T-helper 1 cell treated with Interleukin-12 subunit alpha and Interleukin-12 subunit beta and Interleukin-4 antibody, amounts not matched to agents 30 μg/mL and 1 μg/mL, for 36 hours (primary cell): ENCODE results near the gene ZNF215.
A peak's percentile ranks its signal among the peaks of the same experiment; 100 is the strongest.
"Not testable (repeated sequence)": the region's sequence is repeated elsewhere in the genome, so short reads cannot be mapped to it uniquely, and the experiment has no call there.

Source experiments
- H3K27ac Mint-ChIP-seq: one replicate; pipeline ENCODE4 v1.8.0; 2021; ENCODE audit warnings: mild to moderate bottlenecking, mixed read lengths
- H3K27me3 Mint-ChIP-seq: one replicate; pipeline ENCODE4 v1.8.0; 2021; ENCODE audit warnings: low read depth, mixed read lengths
- H3K36me3 Mint-ChIP-seq: one replicate; pipeline ENCODE4 v1.8.0; 2021; ENCODE audit warnings: low read depth, mixed read lengths
- H3K4me1 Mint-ChIP-seq: one replicate; pipeline ENCODE4 v1.8.0; 2021; ENCODE audit warnings: low read depth, mixed read lengths
- H3K4me3 Mint-ChIP-seq: one replicate; pipeline ENCODE4 v1.8.0; 2021; ENCODE audit warnings: mild to moderate bottlenecking, moderate library complexity, mixed read lengths
- H3K9me3 Mint-ChIP-seq: one replicate; pipeline ENCODE4 v1.8.0; 2021; ENCODE audit warnings: mixed read lengths

Gene ZNF215

DNA sequence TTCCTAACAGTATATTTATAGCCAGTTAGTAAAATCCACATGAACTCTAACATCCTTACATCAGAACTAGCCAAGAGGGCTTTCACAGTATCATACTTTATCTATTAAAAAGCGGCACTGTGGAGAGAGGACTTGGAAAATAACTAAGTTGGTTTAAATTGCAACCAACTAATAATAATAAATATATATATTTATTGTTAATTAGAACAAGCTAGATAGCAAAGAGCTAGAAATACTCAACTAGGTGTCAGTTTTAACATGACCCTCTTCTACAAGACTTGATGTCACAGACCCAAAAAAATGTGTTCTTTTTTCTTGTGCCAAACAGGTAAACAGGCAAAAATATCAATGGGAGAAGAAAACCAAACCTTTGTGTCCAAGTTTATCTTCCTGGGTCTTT lies 5.5 kb upstream of the ZNF215 start, which contains the start of gene OR2D3:
OR2D3 (plus strand) TSS at position 301 of the 400 bp plus-strand sequence; CDS start at position 301, 0 bp downstream.
- H3K9me3 Mint-ChIP-seq, result peaks cover 3% of the 10 kb centered on the region
- H3K27ac Mint-ChIP-seq, result no peak within 1 kb of the TSS
- H3K27me3 Mint-ChIP-seq, result peaks cover 11% of the 10 kb centered on the region
- peaks cover 3% of the 10 kb centered on the region for H3K4me1 Mint-ChIP-seq
- H3K36me3 Mint-ChIP-seq, result no peaks in the 10 kb centered on the region
- H3K4me3 Mint-ChIP-seq, result no peak within 1 kb of the TSS

DNA sequence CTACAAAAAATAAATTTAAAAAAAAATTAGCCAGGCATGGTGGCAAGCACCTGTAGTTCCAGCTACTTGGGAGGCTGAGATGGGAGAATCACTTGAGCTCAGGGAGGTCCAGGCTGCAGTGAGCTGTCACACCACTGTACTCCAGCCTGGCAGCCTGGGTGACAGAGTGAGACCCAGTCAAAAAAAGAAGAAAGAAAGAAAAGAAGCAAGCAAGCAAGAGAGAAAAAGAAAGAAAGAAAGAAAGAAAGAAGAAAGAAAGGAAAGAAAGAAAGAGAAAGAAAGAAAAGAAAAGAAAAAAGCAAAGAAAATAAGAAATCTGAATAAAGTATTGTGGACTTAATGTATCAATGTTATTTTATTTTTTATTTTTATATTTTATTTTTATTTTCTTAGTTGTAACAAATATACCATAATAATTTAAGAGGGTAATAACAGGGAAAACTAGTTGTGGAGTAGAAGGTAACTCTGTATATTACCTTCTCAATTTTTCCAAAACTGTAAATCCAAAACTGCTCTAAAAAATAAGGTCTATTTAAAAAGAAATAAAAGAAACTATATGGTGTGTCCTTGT lies 1.1 kb upstream of the ZNF215 start:
- Mint-ChIP-seq H3K27ac (no peak overlapping the region), H3K27me3 (peaks cover 34% of the 10 kb centered on the region), H3K36me3 (no peaks in the 10 kb centered on the region), H3K4me3 (peak overlapping the region; percentile 29), H3K4me1 (peaks cover 19% of the 10 kb centered on the region), H3K9me3 (no peaks in the 10 kb centered on the region)

DNA sequence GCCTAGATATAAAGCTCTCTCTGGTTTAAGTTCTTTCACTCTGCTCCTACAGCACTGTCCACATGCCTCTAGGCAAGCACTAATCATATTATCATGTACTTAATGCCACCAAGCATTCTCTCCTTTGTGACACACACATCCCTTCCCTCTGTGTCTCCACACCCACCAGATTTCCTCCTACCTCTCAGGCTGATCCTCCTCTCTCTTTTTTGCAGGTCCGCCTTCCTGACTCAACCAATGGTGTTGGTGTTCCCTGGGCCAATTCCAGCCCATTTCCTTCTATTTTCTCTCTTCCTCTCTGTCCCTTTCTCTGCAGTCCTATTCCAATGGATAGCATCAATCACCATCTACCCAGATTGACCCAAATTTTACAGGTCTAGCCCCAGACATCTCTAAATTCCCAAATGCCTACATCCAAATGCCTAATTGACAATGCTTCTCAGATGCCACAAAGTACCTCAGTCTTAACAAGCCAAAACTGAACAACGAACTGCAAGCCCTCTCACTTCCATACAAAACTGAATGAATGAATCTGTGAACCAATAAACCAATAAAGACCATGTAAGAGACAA lies 504 bp upstream of the ZNF215 start:
- Mint-ChIP-seq H3K9me3 (no peaks in the 10 kb centered on the region), H3K4me1 (peaks cover 19% of the 10 kb centered on the region), H3K36me3 (no peaks in the 10 kb centered on the region), H3K27ac (peak overlapping the region; percentile 11), H3K4me3 (peak overlapping the region; percentile 85), H3K27me3 (peaks cover 34% of the 10 kb centered on the region)

DNA sequence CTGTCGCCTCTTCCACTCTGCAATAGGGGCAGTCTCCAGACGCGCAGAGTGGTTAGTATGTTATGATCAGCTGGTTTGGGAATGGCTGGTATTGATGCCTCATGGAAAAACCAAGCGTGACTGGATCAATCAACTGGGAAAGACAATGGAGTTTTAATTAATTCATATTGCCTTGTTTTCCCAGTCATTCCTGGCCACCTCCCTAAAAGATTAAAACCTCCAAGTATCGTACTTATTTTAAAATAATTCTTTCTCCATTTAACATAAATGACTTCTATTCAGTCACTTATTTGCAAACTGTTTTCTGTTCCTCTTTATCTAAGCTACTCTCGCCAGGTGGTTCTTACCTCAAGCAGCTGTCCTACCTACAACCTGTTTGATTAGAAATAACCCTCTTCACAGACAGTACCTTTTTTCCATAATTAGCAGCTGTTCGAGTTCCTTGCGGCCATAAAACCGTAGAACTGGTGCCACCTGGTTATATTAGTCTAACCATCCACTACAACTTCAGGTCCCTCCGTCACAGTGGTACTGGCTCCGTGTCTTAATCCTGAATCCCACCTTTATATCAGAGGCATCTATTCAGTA lies 898 bp downstream of the ZNF215 start:
- Mint-ChIP-seq H3K4me3 (peak overlapping the region; percentile 85), H3K27ac (no peak overlapping the region), H3K9me3 (no peaks in the 10 kb centered on the region)

DNA sequence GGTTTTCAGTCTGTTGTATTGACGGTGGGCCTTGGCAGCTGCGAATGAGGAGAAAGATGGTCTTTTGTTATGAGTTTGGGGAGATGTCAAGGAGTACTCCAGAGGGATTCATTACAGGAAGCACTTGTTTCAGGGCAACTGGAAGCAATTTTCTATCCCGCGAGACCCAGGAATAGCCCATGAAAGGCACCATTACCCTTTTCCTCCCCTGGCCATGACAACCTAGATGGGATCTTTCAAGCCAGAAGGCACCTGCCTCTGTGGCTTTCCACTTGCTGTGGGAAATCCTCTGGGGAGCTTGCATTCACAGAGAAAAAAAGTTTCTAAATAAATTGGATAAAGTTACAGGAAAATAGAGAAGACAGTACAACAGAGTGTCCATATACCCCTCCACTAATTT lies 2.7 kb downstream of the ZNF215 start:
- Mint-ChIP-seq H3K9me3 (no peaks in the 10 kb centered on the region), H3K4me1 (peaks cover 31% of the 10 kb centered on the region), H3K27me3 (peaks cover 34% of the 10 kb centered on the region), H3K4me3 (no peak overlapping the region), H3K27ac (no peak overlapping the region), H3K36me3 (no peaks in the 10 kb centered on the region)

More for the DNA sequence above, 898 bp downstream of the ZNF215 start:
- H3K27me3 Mint-ChIP-seq, result peaks cover 34% of the 10 kb centered on the region
- H3K4me1 Mint-ChIP-seq, result peaks cover 21% of the 10 kb centered on the region
- H3K36me3 Mint-ChIP-seq, result no peaks in the 10 kb centered on the region

DNA sequence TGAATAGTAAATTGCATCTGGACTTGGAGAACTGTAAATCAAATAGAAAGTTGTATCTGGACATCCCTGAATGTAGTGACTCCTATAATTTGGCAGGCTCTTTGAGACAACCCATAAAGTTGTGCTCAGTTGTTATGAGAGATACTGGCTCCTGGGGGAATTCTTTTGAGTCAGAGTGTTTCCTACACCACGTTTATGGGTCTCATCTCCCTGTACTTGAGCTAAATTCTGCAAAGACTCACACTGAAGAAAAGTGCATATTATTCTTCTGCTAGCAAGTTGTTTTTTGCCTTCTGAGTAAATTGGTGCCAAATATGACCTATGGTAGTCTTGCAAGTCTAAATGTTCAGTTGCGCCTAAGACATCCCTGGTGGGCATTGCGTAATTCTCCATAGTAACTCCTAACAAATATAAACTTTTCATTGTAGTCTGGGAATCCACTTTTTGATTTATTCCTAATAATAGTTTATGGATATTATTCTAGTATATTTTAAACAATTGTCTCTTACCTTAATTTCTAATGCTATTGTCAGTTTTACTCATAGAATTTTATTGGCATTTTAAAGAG lies 5.0 kb downstream of the ZNF215 start:
- Mint-ChIP-seq H3K9me3 (no peaks in the 10 kb centered on the region), H3K27me3 (peaks cover 18% of the 10 kb centered on the region), H3K4me3 (no peak overlapping the region), H3K36me3 (no peaks in the 10 kb centered on the region), H3K27ac (no peak overlapping the region), H3K4me1 (peaks cover 23% of the 10 kb centered on the region)

DNA sequence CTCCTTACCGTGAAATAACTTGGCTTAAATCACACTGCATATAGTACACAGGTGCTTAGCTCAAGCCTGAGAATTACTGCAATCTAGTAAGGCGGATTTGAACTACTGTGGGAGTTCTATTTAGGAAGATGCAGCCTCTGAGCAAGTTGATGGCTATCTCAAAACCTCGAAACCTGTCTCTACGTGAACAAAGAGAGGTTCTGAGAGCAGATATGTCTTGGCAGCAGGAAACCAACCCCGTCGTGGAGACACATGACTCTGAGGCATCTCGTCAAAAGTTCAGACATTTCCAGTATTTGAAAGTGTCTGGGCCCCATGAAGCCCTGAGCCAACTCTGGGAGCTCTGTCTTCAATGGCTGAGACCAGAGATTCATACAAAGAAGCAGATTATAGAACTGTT lies 5.9 kb downstream of the ZNF215 start:
- Mint-ChIP-seq H3K4me1 (peaks cover 23% of the 10 kb centered on the region), H3K27ac (peak overlapping the region; percentile 81), H3K36me3 (no peaks in the 10 kb centered on the region), H3K4me3 (peak overlapping the region; percentile 49), H3K9me3 (no peaks in the 10 kb centered on the region), H3K27me3 (peaks cover 13% of the 10 kb centered on the region)

DNA sequence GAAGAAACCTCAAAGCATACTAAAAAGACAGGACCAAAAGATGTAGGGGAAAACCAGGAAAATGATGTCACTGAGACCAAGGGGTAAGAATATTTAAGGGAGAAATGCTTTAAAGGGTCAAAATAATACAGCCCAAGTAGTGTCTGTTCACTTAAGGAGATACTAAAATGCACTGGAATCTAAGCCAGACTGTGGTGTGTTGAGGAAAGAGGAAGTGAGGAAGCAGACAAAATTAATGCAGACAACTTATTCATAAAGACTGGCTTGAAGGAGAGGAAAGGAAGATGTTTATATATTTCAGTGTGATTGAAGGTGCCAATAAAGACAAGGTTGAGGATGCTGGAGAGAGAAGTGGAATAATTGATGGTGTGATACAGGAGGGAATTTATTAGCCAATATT lies 15.7 kb downstream of the ZNF215 start:
- Mint-ChIP-seq H3K36me3 (peaks cover 2% of the 10 kb centered on the region), H3K27me3 (no peaks in the 10 kb centered on the region), H3K4me1 (no peaks in the 10 kb centered on the region), H3K4me3 (no peak overlapping the region), H3K27ac (no peak overlapping the region), H3K9me3 (no peaks in the 10 kb centered on the region)

DNA sequence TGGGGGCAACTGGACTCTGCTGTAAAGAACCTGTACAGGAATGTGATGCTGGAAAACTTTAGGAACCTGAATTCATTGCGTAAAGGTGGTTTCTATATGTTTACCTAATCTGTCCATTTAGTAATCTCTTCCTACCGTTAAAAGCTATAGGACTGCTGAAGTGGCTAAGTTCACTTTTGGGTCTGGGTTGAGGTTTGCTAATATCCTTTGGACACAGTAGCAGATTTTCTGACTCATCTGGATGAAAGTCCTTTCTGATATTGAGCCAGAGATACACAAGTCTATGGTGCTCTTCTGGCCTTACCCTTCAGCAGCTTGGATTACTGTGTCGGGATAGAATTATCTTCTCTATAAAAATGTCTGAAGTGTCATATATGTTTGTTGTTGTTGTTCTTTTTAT lies 16.9 kb downstream of the ZNF215 start:
- H3K27me3 Mint-ChIP-seq, result no peaks in the 10 kb centered on the region
- H3K27ac Mint-ChIP-seq, result no peak overlapping the region
- no peaks in the 10 kb centered on the region for H3K4me1 Mint-ChIP-seq
- H3K4me3 Mint-ChIP-seq, result no peak overlapping the region
- H3K36me3 Mint-ChIP-seq, result peaks cover 2% of the 10 kb centered on the region
- no peaks in the 10 kb centered on the region for H3K9me3 Mint-ChIP-seq

DNA sequence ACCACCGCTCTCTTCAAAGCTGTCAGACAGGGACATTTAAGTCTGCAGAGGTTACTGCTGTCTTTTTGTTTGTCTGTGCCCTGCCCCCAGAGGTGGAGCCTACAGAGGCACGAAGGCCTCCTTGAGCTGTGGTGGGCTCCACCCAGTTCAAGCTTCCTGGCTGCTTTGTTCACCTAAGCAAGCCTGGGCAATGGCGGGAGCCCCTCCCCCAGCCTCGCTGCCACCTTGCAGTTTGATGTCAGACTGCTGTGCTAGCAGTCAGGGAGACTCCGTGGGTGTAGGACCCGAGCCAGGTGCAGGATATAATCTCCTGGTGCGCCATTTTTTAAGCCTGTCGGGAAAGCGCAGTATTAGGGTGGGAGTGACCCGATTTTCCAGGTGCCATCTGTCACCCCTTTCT lies 28.0 kb downstream of the ZNF215 start:
- not testable (repeated sequence) for H3K27ac Mint-ChIP-seq, H3K4me3 Mint-ChIP-seq, H3K36me3 Mint-ChIP-seq, H3K4me1 Mint-ChIP-seq, H3K27me3 Mint-ChIP-seq, H3K9me3 Mint-ChIP-seq

DNA sequence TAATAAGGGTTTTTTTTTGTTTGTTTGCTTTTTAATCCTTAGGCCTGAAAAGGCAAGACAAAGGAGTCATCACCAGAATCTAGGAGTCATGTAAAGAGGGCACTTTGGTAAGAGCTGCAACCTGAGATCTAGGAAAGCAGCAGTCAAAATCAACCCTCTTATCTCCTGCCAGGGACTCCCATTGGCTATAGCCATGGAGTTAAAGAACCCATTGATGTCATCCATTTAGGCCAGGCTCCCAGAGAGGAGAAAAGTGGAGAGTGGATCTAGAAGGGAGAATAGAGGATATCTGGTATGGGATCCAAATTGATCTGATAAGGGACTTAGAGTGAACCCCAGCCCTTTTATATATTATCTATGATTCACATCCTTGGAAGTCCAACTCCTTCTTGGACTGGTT lies 35.9 kb downstream of the ZNF215 start:
- H3K4me1 Mint-ChIP-seq, result no peaks in the 10 kb centered on the region
- no peak overlapping the region for H3K27ac Mint-ChIP-seq
- no peak overlapping the region for H3K4me3 Mint-ChIP-seq
- H3K27me3 Mint-ChIP-seq, result no peaks in the 10 kb centered on the region
- no peaks in the 10 kb centered on the region for H3K9me3 Mint-ChIP-seq
- no peaks in the 10 kb centered on the region for H3K36me3 Mint-ChIP-seq

DNA sequence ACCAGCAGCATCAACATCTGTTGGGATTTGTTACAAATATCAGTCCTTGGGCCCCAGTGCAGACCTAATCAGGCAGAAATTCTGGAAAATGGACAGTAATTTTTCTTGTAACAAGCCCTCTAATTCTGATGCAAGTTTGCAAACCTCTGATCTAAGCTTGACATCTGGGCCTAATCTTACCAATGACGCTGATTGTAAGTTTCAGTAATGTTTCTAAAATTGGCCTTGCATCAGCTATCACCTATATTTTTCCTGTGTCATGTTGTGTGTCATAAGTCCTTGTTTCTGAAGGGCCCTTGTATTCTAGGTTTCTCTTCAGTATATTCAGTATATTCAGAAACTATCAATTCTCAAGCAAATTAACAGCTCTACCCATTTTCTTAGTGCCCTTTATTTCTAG lies 36.4 kb downstream of the ZNF215 start:
- Mint-ChIP-seq H3K27ac (no peak overlapping the region), H3K27me3 (no peaks in the 10 kb centered on the region), H3K36me3 (no peaks in the 10 kb centered on the region), H3K4me1 (no peaks in the 10 kb centered on the region), H3K9me3 (peaks cover 4% of the 10 kb centered on the region), H3K4me3 (no peak overlapping the region)

DNA sequence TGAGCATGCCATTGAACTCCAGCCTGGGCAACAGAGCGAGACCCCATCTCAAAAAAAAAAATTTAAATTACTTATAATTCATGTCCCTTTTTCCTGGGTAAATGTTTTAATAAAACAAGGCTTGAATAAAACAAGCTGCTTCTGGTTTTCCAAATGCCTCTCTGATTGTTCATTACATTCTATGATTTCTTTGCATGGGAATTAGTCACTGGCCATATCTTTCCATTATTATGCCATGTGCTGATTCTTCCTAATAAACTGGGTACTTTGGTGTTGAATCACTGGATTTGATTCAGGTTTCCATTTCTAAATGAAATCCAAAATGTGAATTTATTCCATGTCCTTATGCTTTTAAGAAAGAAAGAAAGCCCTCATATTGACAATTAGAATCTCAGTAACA lies 42.6 kb downstream of the ZNF215 start:
- Mint-ChIP-seq H3K27me3 (no peaks in the 10 kb centered on the region), H3K36me3 (no peaks in the 10 kb centered on the region), H3K9me3 (peaks cover 9% of the 10 kb centered on the region), H3K27ac (no peak overlapping the region), H3K4me3 (no peak overlapping the region), H3K4me1 (no peaks in the 10 kb centered on the region)

DNA sequence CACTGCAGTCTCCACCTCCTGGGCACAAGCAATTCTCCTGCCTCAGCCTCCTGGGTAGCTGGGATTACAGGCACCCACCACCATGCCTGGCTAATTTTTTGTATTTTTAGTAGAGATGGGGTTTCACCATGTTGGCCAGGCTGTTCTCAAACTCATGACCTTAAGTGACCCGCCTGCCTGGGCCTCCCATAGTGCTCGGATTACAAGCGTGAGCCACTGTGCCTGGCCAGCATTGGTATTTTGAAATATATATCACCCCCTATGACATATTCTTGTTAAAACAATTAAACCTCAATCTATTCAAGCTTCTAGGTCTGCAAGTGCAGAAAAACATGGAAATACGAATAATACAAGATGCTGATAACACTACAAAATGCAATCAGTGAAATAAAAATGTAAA lies 43.6 kb downstream of the ZNF215 start:
- H3K27me3 Mint-ChIP-seq, H3K27ac Mint-ChIP-seq, H3K36me3 Mint-ChIP-seq, H3K9me3 Mint-ChIP-seq, H3K4me3 Mint-ChIP-seq, H3K4me1 Mint-ChIP-seq: not testable (repeated sequence)

DNA sequence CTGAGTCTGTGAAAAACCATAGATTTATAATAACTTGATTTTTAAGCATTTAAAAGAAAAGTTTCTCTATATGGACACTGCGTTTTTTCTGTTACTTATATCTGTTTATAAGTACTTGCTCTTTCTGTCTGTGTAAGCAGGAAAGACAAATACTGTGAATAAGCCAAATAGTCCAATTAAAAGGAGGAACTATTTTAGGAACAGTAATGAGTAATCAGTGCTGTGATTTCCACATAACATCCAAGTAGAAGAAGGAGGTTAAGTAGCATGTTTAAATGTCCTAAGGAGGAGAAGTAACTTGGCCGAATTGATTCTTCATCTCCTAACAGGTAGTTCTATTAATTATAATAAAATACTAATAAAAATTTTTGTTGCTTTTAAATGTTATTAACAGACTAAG lies 53.1 kb downstream of the ZNF215 start:
- no peak overlapping the region for H3K4me3 Mint-ChIP-seq
- H3K27me3 Mint-ChIP-seq, result no peaks in the 10 kb centered on the region

More for the DNA sequence above, 53.1 kb downstream of the ZNF215 start:
- H3K36me3 Mint-ChIP-seq, result no peaks in the 10 kb centered on the region
- no peaks in the 10 kb centered on the region for H3K4me1 Mint-ChIP-seq
- no peaks in the 10 kb centered on the region for H3K9me3 Mint-ChIP-seq
- no peak overlapping the region for H3K27ac Mint-ChIP-seq
